ENCODE results near the gene CAMTA1. TPM values are rescaled to one million over a fixed set of nuclear protein-coding genes. Genes with fewer than 3 reads are reported as not detected.

CAMTA1 gene
- total RNA-seq, 1 donor from 2014 or later, result 47.9 TPM

- Histone ChIP-seq H3K4me3 (no peak overlapping the region), H3K9me3 (no peaks in the 10 kb centered on the region), H3K27me3 (ENCODE audit: low read depth) (no peaks in the 10 kb centered on the region), H3K36me3 (no peaks in the 10 kb centered on the region), H3K4me1 (no peaks in the 10 kb centered on the region), H3K27ac (no peak overlapping the region)
- DNase-seq (peak; percentile 13), ATAC-seq (no peak)
- TF ChIP-seq, protein P1, sequence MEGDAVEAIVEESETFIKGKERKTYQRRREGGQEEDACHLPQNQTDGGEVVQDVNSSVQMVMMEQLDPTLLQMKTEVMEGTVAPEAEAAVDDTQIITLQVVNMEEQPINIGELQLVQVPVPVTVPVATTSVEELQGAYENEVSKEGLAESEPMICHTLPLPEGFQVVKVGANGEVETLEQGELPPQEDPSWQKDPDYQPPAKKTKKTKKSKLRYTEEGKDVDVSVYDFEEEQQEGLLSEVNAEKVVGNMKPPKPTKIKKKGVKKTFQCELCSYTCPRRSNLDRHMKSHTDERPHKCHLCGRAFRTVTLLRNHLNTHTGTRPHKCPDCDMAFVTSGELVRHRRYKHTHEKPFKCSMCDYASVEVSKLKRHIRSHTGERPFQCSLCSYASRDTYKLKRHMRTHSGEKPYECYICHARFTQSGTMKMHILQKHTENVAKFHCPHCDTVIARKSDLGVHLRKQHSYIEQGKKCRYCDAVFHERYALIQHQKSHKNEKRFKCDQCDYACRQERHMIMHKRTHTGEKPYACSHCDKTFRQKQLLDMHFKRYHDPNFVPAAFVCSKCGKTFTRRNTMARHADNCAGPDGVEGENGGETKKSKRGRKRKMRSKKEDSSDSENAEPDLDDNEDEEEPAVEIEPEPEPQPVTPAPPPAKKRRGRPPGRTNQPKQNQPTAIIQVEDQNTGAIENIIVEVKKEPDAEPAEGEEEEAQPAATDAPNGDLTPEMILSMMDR (IDR thresholded peaks at IDR 0.05), result no peak
- intact Hi-C loops (cut with DNase I), result no loop called here
These were observed 804.0 kb downstream of the CAMTA1 start for GRCh38 chr1:7589080-7589735.

DNA sequence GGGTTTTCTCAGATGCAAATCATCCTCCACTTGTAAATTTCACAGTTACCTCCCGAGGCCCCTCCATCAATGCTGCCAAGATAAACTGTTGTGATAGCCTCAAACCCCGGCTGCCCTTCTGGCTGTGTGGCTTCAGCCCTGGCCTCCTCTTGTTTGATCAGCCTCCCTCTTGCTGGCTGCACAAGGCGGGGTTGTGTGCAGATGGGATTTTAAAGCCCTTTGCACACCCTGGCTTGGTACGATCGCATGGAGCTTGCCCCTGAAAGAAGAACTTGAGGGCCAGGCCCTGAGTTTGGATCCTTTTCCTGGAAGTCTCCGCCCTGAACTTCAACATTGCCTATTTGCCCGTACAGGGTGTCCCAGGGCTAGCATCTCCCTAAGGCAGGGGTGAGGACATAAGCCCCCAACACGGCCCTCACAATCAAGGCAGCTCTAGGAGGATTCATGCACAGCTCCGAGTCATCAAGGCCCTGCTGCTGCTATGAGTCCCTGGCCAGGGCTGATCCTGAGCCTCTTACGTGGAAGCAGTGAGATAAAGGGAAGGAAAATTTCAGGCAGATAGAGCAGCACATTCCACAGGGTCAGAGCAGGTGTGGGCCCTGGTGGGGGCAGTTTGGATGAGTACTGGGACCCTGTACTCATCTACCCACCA is 804.6 kb downstream of the CAMTA1 start:
- TF ChIP-seq, protein P1 (IDR thresholded peaks at IDR 0.05), result no peak
- DNase-seq (peak; percentile 28), ATAC-seq (no peak)
- Histone ChIP-seq H3K36me3 (no peaks in the 10 kb centered on the region), H3K27me3 (ENCODE audit: low read depth) (no peaks in the 10 kb centered on the region), H3K27ac (no peak overlapping the region), H3K9me3 (no peaks in the 10 kb centered on the region), H3K4me3 (no peak overlapping the region), H3K4me1 (no peaks in the 10 kb centered on the region)
- intact Hi-C loops (cut with DNase I), result no loop called here

DNA sequence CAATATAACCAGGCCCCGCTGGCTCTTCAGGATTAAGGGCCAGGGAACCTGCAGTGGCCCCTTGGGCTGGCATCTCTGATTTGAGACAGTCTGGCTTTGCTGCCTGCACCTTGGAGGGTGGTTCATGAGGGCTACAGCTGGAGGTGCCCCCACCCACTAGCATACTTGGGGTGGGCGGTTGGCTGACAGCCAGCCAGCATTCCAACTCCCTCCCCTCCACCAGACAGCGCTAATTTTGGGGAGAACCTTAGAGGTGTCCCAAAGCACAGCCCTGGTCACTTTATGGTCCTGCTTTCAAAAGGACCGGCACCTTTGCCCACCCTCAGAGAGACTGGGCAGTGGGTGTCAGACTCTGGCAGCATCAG is 805.2 kb downstream of the CAMTA1 start:
- TF ChIP-seq, protein P1 (IDR thresholded peaks at IDR 0.05), result no peak
- Histone ChIP-seq H3K36me3 (no peaks in the 10 kb centered on the region), H3K4me3 (no peak overlapping the region), H3K4me1 (no peaks in the 10 kb centered on the region), H3K27ac (no peak overlapping the region), H3K9me3 (no peaks in the 10 kb centered on the region), H3K27me3 (ENCODE audit: low read depth) (no peaks in the 10 kb centered on the region)
- DNase-seq (peak; percentile 32), ATAC-seq (no peak)
- intact Hi-C loops (cut with DNase I), result no loop called here

DNA sequence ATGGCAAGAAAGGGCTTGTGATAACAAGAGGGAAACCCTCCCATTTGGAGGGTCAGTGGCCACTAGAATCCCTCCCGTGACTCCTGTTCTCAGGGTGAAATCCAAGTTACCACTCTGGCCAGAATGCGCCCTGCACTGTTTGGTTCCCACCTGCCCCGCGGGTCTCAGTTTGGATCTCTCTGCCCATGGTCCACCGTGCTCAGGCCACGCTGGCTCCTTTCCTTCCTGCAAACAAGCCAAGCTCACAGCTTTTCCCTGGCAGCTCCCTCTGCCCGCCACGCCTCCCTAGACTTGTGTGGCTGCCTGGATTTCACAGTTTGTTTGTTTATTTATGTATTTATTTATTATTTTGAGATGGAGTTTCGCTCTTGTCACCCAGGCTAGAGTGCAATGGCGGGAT is 806.3 kb downstream of the CAMTA1 start:
- Histone ChIP-seq H3K27ac (no peak overlapping the region), H3K36me3 (no peaks in the 10 kb centered on the region), H3K4me1 (no peaks in the 10 kb centered on the region), H3K27me3 (ENCODE audit: low read depth) (no peaks in the 10 kb centered on the region), H3K9me3 (no peaks in the 10 kb centered on the region), H3K4me3 (no peak overlapping the region)
- TF ChIP-seq, protein P1 (IDR thresholded peaks at IDR 0.05), result no peak
- peak; percentile 22 for DNase-seq
- ATAC-seq, result no peak
- intact Hi-C loops (cut with DNase I), result no loop called here

DNA sequence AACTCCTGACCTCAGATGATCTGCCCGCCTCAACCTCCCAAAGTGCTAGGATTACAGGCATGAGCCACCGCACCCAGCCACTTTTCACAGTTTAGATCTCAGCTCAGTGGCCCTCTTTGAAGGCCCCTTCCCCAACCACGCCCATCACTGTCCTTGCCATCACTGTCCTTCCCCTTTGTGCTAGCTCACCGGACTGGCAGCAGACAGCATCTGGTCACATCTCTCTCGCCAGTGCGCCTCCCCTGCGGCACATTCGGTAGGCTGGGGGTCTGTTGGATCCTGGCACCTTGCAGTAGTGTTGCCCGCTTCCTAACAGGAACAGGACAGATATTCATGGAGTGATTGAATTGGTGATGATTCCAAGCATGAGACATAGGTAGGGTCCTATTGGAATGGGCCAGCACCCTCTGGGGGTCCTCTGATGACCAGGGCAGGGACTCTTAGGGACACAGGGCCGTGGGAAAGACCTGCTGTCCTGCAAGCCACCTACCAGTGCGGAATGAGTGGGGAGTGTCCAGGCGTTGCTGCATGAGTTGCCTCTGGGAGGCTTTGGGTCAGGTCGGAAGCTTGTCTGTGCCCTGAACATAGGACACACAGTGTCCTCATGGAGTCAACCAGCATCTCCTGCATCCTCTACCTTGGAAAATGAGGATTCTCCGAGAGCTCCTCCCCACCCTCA is 807.0 kb downstream of the CAMTA1 start:
- Histone ChIP-seq H3K36me3 (no peaks in the 10 kb centered on the region), H3K27me3 (ENCODE audit: low read depth) (no peaks in the 10 kb centered on the region), H3K4me3 (no peak overlapping the region), H3K27ac (no peak overlapping the region), H3K4me1 (no peaks in the 10 kb centered on the region), H3K9me3 (no peaks in the 10 kb centered on the region)
- TF ChIP-seq, protein P1 (IDR thresholded peaks at IDR 0.05), result no peak
- intact Hi-C loops (cut with DNase I), result no loop called here
- ATAC-seq (no peak), DNase-seq (peak; percentile 16)

All from lower lobe of right lung (tissue), 2 donors.